Measurements from ENCODE around the gene RAB27A.

Gene RAB27A

DNA sequence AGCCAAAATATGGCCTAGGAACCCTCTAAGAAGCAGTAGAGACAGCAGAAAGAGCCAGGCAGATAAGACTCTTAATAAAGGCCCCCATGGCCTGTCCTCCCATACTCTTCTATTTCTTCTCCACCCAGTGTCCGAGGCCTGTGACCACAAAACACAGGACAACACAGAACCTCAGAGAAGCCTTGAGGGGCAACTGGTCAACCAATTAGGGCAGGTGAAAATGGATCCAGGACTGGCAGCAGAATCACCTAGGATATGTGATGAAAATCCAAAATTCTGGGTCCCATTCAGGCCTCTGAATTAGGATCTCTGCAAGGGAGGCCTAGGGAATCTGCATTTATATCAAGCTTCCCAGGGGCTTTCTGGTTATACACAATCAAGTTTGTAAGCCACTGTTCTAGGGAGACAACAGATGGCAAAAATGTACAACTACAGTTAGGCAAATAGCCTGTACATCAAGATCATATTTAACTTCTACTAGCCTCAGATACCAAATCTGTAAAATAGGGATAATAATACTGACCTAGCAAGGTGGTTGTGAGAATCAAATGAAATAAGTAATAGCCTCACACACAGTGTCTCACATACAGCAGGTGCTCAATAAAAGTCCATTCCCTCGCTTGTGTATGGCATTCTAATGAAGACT lies 10.4 kb downstream of the RAB27A start:
- no peaks in the 10 kb centered on the region for H4K20me1 ChIP-seq (ENCODE audit: insufficient read depth, low read length)
- peak overlapping the region; percentile 62 for H3K27ac ChIP-seq (ENCODE audit: low read depth, low read length, poor library complexity, severe bottlenecking)
- no peak overlapping the region; the same call in 1 of the 2 replicates for H3K9ac ChIP-seq (ENCODE audit: low read length)
- peaks cover 12% of the 10 kb centered on the region; the same call in 1 of the 2 replicates for H3K79me2 ChIP-seq (ENCODE audit: insufficient read depth, low read length)
- H3K36me3 ChIP-seq (ENCODE audit: insufficient read depth, low read length): no peaks in the 10 kb centered on the region
- H3K27me3 ChIP-seq (ENCODE audit: insufficient read depth, low read length): no peaks in the 10 kb centered on the region
- peaks cover 31% of the 10 kb centered on the region for H3K4me1 ChIP-seq (ENCODE audit: insufficient read depth, low read length, severe bottlenecking)
- no peaks in the 10 kb centered on the region for H3F3A ChIP-seq (ENCODE audit: insufficient read depth, low read length)
- peak overlapping the region; percentile 12; the same call in 1 of the 2 replicates for H3K4me2 ChIP-seq (ENCODE audit: low read length)
- TF ChIP-seq, protein P1, sequence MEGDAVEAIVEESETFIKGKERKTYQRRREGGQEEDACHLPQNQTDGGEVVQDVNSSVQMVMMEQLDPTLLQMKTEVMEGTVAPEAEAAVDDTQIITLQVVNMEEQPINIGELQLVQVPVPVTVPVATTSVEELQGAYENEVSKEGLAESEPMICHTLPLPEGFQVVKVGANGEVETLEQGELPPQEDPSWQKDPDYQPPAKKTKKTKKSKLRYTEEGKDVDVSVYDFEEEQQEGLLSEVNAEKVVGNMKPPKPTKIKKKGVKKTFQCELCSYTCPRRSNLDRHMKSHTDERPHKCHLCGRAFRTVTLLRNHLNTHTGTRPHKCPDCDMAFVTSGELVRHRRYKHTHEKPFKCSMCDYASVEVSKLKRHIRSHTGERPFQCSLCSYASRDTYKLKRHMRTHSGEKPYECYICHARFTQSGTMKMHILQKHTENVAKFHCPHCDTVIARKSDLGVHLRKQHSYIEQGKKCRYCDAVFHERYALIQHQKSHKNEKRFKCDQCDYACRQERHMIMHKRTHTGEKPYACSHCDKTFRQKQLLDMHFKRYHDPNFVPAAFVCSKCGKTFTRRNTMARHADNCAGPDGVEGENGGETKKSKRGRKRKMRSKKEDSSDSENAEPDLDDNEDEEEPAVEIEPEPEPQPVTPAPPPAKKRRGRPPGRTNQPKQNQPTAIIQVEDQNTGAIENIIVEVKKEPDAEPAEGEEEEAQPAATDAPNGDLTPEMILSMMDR (IDR thresholded peaks at IDR 0.05; ENCODE audit: low read length): no peak
- no peak for TF ChIP-seq EZH2 (IDR thresholded peaks at IDR 0.05; ENCODE audit: borderline replicate concordance, low read length)
- H3K9me3 ChIP-seq (ENCODE audit: low read length): no peaks in the 10 kb centered on the region
- H2AFZ ChIP-seq (ENCODE audit: low read length): no peak overlapping the region
- H3K9me2 ChIP-seq (ENCODE audit: low read depth, low read length): no peaks in the 10 kb centered on the region
- H3K4me3 ChIP-seq (ENCODE audit: low read depth, low read length, poor library complexity, severe bottlenecking): no peak overlapping the region

DNA sequence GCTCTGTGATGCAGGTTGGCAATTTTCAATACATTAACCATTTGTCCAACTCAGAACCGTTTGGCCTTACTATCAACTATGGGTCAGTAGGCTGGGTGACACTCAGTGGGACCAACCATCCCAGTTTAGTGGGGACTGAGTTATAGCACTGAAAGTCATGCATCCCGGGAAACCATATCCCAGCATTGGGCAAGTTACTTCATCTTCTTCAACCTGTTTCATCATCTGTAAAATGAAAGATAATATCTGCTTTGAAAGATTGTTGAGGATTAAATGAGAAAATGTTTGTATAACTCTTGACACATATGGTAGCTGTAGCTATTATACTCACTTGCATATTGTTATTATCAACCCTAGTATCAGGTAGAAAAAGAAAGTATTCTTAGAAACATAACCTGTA lies 11.9 kb downstream of the RAB27A start:
- H3K36me3 ChIP-seq (ENCODE audit: insufficient read depth, low read length): no peaks in the 10 kb centered on the region
- H3K27me3 ChIP-seq (ENCODE audit: insufficient read depth, low read length): no peaks in the 10 kb centered on the region
- H3F3A ChIP-seq (ENCODE audit: insufficient read depth, low read length): no peaks in the 10 kb centered on the region
- no peak overlapping the region for H3K9ac ChIP-seq (ENCODE audit: low read length)
- H2AFZ ChIP-seq (ENCODE audit: low read length): no peak overlapping the region
- H3K4me3 ChIP-seq (ENCODE audit: low read depth, low read length, poor library complexity, severe bottlenecking): no peak overlapping the region
- peaks cover 31% of the 10 kb centered on the region for H3K4me1 ChIP-seq (ENCODE audit: insufficient read depth, low read length, severe bottlenecking)
- no peaks in the 10 kb centered on the region for H4K20me1 ChIP-seq (ENCODE audit: insufficient read depth, low read length)
- TF ChIP-seq, protein P1 (IDR thresholded peaks at IDR 0.05; ENCODE audit: low read length): no peak
- no peak for TF ChIP-seq EZH2 (IDR thresholded peaks at IDR 0.05; ENCODE audit: borderline replicate concordance, low read length)
- H3K9me3 ChIP-seq (ENCODE audit: low read length): 0 out of 2 replicates have a peak, but pooled peaks cover 3% of the 10 kb centered on the region
- H3K4me2 ChIP-seq (ENCODE audit: low read length): peak overlapping the region; percentile 24; the same call in 1 of the 2 replicates
- H3K9me2 ChIP-seq (ENCODE audit: low read depth, low read length): no peaks in the 10 kb centered on the region
- H3K27ac ChIP-seq (ENCODE audit: low read depth, low read length, poor library complexity, severe bottlenecking): peak overlapping the region; percentile 38
- peaks cover 11% of the 10 kb centered on the region; the same call in 1 of the 2 replicates for H3K79me2 ChIP-seq (ENCODE audit: insufficient read depth, low read length)

DNA sequence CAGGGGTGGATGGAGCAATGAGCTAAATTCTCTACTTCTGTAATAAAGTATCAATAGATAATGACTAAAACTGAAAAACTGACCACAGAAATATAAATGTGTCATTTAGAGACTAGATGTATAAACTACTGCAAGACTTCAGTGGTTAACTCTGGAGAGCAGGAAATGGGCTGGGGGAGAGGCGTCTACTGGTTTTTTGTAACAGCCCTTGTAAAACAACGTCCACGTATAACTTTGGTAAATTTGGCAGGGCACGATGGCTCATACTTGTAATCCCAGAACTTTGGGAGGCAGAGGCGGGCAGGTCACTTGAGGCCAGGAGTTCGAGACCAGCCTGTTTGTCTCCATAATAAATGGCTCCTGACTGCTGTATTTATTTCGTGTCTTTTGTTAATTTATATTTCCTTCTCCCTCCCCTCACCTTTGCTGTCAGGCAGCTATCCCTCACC lies 12.5 kb downstream of the RAB27A start:
- TF ChIP-seq, protein P1 (IDR thresholded peaks at IDR 0.05; ENCODE audit: low read length): no peak
- TF ChIP-seq EZH2 (IDR thresholded peaks at IDR 0.05; ENCODE audit: borderline replicate concordance, low read length): no peak
- Histone ChIP-seq H3K9me3 (ENCODE audit: low read length) (0 out of 2 replicates have a peak, but pooled peaks cover 3% of the 10 kb centered on the region), H3K27me3 (ENCODE audit: insufficient read depth, low read length) (no peaks in the 10 kb centered on the region), H2AFZ (ENCODE audit: low read length) (no peak overlapping the region), H3F3A (ENCODE audit: insufficient read depth, low read length) (no peaks in the 10 kb centered on the region), H3K9me2 (ENCODE audit: low read depth, low read length) (no peaks in the 10 kb centered on the region), H3K27ac (ENCODE audit: low read depth, low read length, poor library complexity, severe bottlenecking) (peak overlapping the region; percentile 38), H3K4me3 (ENCODE audit: low read depth, low read length, poor library complexity, severe bottlenecking) (no peak overlapping the region), H3K79me2 (ENCODE audit: insufficient read depth, low read length) (peaks cover 14% of the 10 kb centered on the region; the same call in 1 of the 2 replicates), H3K4me2 (ENCODE audit: low read length) (peak overlapping the region; percentile 24; the same call in 1 of the 2 replicates), H3K9ac (ENCODE audit: low read length) (no peak overlapping the region), H3K4me1 (ENCODE audit: insufficient read depth, low read length, severe bottlenecking) (peaks cover 31% of the 10 kb centered on the region), H3K36me3 (ENCODE audit: insufficient read depth, low read length) (no peaks in the 10 kb centered on the region), H4K20me1 (ENCODE audit: insufficient read depth, low read length) (no peaks in the 10 kb centered on the region)
